HG03159 (cell line): ENCODE data around the gene RPL4.

Source experiments
- ATAC-seq: cut with Tn5 transposase; IDR thresholded peaks from one replicate; pipeline ENCODE4 v1.9.1; 2021; ENCODE audit warnings: mild to moderate bottlenecking, moderate library complexity; ENCODE audit not compliant: unreplicated experiment

RPL4 gene

DNA sequence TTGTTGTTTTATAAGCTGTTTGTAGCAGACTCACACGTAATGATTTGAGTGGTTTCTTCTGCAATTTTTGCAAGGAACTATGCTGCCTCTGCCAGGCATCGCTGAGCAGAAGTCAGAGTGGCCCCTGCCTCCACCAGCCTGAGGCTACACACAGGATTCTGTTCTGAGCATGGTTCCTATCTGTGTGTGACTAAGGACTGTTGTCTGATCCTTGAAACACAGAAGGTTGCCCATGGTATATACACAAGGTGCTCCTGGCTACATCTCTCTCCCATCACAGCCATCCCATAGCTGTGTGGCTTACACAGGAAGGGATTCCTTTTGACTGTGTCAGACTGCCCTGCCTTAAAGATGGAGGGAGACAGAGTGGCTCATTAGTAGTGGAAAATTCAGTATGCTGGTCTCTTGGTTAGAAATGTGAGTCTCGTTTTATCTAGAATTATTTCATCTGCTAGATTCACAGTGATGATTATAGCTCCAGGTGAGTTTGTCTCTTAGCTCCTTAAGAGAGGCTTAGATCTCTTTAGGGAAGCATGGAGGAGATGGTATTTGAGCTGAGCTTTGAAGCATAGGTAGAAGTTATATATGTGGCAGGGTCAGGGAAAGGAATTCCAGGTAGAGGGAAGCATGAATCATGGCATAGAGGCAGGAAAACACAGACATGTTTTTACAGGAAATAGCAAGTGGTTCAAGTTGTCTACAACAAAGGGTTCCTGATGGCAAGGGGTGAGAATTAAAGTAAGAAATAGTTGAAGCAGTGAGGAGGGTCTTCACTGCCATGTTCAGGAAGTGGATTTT lies 44.6 kb downstream of the RPL4 start:
- no peak for ATAC-seq

- no peak for ATAC-seq
These were observed 48.4 kb downstream of the RPL4 start for GRCh38 chr15:66456211-66456610.

GRCh38 chr15:66454143-66454542 lies 50.5 kb downstream of the RPL4 start:
- no peak for ATAC-seq

DNA sequence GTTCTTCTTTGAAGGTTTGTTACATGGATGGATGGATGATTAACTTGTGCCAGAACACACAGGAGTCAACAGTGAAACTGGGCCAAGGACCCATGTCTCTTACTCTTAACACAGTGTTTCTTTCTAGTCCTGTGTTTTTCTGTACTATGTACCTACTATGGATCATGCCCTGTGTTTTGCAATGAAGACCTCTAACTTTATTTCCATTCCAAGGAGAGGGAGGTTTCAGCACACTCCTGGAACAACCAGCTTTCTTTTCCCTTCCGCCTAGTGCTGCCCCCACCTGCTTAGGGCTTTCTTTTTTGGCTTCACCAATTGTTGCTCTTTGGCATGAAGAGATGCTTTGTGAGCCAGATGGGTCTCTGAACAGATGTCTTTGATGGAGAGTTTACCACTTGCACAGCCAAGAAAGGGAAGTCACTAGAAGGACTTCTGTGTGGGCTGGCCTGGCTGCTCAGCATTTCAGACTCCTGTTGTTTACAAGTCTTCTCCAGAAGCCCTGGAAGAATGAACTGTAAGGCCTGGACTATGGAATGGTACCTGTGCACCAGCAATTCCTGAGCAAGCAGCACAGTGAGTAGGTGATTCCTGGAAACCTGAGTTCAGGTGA lies 51.6 kb downstream of the RPL4 start:
- no peak for ATAC-seq

GRCh38 chr15:66452420-66452819 lies 52.2 kb downstream of the RPL4 start:
- ATAC-seq, result no peak
